Mucosa of gallbladder (tissue), 1 donor: Measurements from ENCODE around the gene DMRT1. TPM values are rescaled to one million over a fixed set of nuclear protein-coding genes. Genes with fewer than 3 reads are reported as not detected.

Experiments
- DNase-seq: peaks from one replicate; pipeline ENCODE4 v3.0.0-alpha.2; 2020; ENCODE audit warnings: low spot score
- total RNA-seq: library from RNA; stranded (reverse); gene quantifications from one replicate; pipeline ENCODE4 v1.2.1, GENCODE V29; 2021
- donor health status: DM: no; HTN: no; CAD: no.

DMRT1 gene
- total RNA-seq, 1 donor from 2014 or later: not detected

DNA sequence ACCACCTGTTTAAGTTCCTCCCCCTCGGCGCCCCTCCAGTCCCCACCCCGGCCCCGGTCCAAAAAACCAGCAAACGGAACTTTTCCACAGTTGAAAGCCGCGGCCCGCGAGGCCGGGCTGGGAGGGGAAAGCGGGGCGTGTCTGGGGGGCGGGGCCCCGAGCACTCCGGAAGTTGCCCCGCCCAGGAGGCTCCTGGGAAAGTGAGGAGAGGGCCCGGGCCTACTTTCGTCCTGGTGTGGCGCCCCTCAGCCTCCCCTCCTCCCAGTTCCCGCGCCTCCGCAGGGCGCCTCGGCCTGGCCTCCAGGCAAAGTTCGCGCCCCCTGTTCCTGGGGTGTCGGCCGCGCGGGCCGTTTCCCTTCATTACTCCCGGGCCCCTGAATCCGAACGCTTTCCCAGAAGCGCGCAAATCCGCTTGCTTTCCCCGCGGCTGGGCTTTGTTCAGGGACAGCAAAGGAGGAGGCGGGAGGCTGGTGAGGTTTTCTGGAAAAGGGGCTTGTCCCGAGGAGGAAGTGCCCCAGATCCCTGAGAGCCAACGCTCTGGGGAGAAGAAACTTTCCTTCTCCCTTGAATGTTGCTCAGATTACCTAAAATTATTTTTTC is 130.5 kb downstream of the DMRT1 start:
- no peak for DNase-seq

DNA sequence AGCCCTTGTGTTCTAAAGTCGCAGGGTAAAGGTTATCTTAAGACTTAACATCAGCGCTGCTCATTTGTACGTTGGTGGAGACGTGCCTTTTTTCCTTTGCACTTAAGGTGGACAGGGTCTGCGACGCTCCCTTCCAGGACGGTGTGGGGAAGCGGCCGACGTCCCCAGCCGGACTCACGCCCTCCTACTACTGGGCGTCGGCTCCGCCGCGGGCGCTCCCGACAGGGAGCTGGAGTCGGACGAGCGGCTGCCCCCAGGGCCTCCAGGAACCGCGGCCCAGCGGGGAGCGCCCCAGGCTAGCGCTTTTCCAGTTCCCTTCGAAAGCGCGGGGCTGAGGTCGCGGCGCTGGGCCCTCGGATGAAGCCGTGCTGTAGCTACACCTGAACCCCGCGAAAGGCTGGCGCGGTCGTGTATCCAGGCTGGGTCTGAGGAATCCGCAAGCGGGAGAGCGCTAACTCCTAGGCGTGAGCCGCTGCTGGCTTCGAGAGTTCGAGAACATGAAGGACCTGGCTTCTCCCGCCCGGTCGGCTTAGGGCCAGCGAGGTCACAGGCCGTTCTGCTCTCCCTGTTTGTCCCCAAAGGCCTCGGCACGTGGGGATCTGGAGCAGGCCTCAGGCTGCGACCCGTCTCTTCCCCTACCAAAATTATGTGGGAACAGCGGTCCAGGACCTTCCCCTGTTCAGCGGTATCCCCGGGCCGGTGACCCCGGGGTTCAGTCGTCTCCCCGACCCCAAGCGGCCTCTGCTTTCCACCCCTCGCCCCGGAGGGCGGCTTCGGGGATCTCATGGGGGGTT is 131.2 kb downstream of the DMRT1 start:
- no peak for DNase-seq

DNA sequence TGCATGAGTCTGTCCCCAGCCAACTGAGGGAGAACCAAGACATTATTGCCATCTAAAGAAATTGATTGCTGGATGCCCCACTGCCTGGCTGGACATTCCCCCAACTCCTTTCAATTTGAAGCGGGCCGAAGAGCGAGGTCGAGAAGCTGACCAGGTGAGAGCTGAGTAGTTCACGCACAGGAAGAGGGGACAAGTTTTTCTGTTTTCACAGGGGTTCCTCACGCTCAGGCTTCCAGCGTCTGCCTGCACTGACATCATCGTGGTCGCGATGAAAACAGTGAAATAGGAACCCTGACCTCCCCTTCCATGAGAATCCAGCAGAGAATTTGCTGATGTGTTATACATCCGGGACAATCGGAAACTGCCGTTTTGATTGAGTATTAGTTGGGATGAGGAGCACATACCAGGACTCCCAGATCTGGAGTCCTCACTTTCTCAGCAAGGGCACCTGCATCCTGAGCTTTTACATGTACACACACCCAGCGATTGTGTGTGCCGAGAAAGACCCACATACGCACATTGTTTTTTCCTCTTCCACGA is 131.9 kb downstream of the DMRT1 start:
- DNase-seq: no peak

DNA sequence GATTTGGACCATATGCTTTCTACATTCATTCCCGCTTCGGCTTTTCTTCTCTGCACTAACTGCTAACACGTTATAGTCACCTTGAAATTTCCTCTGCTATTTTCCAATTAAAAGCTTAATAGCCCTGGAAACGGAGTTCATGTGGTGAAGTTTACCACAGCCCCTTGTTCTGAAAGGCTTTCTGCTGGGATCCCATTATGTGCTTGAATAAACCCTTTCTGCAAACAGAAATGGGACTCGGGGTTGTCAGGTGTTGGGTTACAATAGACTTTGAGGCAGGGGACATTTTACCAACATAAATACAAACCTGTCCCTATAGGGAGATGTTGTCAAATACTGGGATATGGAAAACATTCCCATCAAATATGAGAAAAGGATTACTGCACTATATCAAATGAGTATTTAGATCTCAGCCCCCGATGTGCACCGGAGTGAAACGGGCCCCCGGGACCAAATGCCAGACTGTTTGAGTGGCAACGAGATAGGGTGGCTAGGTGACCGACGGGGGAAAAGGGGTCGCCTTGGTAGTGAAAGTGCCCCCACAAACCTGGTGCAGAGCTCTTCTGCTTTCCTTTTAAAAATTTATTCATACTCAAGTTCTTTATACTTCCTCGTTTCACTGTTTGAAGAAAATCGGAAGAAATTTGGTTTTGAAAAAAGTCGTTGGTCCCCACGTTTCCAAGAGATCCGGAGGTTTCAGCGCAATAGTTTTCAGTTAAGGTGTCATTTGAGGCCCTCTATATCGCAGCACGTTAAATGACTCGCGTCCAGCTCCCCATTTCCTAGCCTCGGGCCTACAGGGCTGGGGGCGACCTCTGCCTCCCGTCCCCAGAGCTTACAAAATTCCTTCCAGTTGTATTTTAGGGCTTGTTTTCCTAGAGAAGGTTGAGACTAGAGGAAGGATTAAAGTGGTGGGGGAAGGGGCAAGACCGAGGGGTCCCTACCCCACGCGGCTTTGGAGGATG is 132.8 kb downstream of the DMRT1 start:
- no peak for DNase-seq

DNA sequence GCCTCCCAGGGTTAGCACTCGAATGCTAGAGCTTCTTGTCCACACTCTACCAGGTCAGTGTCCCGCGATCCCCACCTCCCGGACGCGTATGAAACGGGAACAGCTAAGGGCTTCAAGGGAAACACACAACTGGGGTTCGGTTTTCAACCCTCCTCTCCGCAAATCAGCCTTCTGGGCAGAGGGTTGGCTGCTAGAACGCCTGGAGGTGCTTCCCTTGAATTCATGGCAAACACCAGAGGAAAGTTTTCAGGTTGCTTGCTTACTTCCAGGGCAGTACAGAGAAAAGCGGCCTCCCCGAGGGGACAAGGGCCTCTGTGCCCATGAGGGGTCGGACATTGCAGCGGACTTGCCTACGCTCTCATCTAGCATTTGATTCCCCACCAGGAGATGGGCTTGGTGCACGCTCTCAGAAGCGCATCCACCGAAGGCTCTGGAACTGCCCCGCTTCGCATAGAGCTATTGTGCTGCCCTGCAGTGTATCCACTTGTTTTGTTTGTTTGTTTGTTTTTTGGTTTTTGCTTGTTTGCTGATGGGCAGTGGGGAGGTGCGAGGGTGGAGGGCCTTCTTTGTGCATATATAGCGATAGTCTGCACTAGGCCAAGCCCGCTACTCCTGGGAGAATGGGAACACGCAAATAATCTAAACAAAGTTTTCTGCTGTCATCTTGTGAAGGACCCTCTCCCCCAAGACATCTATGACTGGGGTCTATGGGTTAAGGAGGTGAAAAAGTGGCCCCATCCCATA is 133.7 kb downstream of the DMRT1 start:
- DNase-seq: no peak

DNA sequence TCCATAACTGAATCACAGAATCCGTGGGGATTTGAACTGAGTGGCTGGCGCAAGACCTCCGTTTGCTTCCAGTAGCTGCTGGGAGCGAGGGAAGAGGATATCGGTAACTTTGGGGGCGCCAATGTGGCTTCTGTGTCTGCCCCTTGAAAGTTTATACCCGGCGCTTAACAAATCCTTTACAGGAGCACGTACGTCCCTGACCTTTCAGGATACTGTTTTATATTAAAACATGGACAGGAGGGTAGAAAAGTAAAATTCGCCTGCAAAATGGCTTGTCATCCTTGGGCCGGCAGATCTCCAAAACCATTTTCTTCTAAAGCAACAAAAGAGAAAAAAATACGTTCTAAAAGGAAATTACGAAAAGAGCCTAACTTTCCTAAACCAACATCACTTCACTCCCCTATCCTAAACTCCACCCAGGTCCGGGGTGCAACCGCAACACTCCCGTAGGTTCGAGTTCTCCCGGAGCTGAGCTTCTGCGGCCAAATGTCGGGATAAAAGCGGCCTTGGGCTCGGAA is 134.3 kb downstream of the DMRT1 start:
- no peak for DNase-seq

DNA sequence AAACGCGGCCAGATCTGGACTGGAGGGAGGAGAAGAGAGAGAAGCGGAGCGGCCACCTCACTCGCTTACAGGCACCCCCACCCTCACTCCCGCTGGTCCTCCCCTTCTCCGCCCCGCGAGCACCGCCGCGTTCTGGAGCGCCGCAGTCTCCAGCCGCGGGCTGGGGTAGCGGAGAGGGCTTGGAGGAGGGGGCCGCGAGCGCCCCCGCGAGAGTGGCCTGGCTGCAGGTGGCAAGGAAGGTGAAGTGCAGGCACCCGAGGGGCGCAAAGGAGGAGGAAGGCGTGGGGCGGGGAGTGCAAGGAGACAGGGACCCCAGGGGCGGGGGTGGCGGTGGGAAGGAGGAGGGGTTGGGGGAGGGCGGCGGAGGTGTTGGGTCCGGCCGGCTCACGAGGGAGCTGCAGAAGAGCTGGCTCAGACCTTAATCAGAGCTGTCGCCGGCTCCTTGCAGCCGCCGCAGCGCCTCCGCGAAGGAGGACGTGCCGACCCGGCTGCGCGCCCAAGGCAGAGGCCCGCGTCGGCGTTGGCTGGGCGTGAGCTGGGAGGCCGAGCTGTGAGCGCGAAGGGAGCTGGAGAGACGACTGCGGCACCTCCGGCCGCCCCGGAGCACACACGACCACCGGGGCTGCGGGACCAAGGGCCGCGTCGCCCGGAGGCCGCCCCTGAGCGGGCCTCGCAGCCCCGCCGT is 134.9 kb downstream of the DMRT1 start, which contains the start of gene DMRT3:
TSS of gene DMRT3 (plus strand) at position 398 of the 685 bp plus-strand sequence. CDS start 347 bp downstream, outside the sequence.
- DNase-seq: no peak

DNA sequence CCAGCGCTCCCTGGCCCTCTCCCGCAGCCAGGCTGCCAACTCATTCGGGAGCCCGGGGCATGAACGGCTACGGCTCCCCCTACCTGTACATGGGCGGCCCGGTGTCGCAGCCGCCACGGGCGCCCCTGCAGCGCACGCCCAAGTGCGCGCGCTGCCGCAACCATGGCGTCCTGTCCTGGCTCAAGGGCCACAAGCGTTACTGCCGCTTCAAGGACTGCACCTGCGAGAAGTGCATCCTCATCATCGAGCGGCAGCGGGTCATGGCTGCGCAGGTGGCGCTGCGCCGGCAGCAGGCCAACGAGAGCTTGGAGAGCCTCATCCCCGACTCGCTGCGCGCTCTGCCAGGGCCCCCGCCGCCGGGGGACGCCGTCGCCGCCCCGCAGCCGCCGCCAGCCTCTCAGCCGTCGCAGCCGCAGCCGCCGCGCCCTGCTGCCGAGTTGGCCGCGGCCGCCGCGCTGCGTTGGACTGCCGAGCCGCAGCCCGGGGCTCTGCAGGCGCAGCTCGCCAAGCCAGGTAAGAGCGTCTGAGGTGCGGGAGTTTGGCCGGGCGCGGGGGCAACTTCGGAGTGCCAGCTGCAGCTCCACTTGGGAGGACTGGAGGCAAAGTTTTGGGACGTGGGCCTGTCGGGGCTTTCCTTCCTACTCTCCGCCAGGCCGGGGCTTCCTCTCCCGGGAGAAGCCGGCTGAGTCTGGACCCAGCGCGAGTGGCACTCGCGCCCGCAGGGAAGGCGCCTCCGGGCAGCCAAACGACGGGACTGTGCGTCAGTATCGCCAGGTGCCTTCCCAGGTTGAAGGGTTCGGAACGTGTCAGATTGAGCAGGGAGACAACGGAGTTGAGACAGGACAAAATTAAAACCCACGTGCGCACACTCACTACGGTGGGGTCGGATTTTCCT is 135.7 kb downstream of the DMRT1 start:
- no peak for DNase-seq

DNA sequence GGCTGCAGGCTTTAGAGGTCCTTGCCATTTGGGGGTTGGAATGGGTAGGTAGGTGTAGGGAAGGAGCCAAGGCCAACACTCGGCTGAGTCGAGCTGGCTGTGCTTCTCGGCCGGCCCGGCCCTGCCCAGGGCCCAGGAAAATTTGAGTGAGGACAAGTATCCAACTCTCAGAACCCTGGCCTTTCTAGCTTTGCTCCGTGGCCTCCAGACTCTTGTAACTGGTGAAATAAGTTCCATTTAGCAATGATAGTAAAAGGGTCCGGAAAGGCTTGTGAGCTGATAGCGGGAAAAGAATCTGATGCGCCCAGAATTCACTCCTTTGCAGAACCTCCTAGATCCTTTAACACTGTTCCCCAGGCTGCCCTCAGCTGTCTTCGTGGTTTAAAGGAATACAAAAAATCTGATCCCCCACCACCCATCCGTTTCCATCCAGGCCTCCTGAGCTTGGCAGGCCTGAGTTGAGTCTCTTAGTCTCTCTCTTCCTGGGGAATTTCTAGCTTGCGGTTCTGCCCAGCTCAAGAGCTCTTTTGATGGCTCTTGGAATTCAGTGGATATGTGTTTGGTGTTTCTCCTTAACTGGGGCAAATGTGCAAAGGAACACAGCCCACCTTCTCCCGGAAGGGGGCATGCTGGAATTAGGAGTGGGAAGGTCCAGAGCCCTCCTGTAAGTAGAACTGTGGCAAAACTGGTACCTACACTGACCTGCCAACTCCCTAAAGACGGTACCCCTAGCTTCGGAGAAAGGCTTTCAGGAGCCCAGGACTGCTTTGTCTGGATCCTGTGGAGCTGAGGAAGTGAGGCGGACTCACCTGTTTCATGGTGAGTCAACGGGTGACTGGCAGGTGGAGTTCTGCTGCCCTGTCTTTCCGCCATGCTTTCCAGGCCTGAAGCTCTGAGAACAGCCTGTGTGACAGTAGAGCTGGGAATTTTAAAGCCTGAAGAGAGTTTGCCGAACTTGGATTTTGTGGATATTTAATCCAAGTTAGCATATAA is 136.6 kb downstream of the DMRT1 start:
- DNase-seq: no peak

DNA sequence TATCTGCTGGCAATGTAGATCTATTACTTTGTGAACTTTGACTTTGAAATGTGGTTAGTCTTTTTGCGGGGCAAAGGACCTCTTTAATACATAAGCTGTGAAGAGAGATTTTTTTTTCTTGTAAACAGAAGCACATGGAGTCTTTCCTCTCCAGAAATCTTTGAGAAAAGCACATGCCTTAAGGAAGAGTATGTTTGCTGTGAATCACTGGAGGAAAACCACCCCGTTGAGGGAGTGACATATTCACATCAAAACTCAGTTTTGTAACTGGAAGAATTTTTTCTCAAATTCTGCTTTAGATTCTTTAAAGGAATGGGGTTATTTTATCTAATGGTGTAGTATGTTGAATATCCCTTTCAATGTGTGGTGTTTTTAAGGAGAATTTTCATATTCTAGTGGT is 138.5 kb downstream of the DMRT1 start:
- DNase-seq: no peak

DNA sequence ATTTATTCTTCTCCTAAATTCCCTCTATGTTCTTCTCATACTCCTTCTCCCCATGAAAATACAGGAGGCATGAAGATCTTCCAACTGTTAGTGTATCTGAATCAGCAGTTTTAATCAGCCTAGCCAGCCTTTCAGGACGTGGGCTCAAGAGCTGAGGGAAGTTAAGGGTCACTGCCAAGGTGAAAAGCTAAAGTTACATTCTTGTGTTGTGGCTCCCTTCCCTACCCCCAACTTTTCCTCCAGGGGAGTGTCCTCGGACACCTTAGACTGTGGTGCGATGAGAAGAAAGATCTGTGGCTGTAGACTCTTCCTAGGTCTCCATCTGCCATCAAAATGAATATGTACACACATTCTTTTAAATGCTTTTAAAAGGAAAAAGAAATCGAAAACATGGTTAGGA is 139.1 kb downstream of the DMRT1 start:
- no peak for DNase-seq

DNA sequence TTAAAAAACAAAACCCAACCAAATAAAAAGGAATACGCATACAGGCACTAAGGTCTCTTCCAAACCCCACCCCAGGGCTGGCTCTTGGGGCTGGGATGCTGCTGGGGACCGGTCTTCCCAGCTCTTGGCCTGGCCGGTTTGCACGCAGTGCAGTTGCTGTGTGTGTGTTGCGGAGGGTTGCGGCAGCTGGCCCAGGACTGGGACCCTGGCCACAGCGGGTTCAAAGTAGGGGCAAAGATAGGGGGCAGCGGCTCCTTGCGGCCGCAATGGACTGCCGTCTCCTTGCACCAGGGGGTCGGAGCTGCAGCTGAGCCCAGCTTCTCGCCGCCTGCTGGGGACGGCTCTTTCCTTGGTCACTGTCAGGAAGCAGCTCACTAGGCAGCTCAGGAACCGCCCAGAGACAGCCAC is 140.0 kb downstream of the DMRT1 start:
- DNase-seq: no peak

DNA sequence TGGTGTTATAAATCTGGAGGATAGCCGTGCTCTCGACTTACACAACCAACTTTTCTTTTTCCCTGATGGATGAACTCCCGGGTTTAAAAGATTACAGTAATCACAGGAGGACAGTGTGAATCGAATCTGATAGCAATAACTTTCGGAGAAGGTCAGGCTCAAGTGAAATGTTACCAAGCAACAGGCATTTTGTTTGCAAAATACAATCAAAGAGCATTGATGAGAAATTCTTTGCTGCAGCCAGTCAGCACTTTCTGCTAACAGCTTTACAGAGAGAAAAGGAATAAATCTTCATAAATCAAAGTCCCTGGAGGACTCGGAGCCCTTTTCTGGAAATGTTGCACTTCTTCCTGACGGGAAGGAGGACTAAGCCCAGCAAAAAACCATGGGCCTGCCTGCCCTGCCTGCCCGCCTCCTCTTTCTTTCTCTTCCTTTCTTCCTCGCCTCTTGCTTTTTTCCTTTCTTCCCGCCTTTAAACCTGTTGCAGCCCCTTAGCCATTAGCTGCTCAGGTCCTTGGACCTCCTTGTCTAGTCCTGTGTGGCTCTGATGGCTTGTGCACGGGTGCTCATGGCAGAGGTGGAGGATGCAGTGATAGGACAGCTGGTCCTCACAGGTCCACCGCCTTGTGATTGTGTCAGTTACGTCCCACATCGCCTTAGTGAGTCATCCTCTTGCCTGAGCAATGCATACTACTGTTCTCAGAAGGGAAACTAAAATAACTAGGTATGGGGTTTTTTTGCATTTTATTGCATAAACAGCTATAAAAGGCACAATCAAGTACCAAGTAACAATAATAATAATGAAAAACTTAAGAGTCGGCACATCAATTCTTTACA is 141.1 kb downstream of the DMRT1 start:
- no peak for DNase-seq

DNA sequence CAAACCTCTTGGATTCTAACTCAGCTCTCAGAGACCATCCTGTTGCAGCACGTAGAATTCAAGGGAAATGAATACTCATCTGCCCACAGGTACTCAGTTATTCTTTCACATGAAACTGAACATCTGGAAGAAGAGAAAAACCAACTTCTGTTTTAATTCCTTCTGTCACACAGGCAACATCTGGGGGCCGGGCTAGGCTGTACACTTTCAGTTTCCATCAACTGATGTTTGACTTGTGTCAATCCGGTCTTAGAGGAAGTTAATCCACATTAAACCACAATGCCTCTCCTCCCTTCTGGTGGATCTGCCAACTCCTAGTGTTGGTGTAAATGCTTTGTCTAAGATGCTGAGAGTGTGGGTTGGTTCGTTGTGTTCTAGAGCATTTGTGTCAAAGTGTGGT is 152.5 kb downstream of the DMRT1 start:
- no peak for DNase-seq

DNA sequence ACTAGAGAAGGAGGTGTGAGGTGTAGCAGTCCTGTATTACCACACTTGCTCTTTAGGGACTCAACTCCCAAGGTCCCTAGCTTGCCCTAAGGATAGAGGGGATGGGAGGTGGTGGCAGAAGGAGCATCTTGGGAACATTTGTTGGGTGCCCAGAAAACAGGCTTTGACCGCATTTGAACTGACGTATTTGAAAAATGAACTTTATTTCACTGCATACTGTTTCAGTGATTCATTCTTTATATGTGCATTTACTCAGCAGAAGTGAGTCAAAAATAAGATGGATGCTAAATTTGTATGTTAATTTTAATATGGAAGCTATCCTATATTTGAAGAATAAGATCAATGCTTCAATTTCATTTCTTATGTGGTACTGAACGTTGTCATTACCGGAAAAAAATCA is 153.7 kb downstream of the DMRT1 start:
- DNase-seq: no peak

DNA sequence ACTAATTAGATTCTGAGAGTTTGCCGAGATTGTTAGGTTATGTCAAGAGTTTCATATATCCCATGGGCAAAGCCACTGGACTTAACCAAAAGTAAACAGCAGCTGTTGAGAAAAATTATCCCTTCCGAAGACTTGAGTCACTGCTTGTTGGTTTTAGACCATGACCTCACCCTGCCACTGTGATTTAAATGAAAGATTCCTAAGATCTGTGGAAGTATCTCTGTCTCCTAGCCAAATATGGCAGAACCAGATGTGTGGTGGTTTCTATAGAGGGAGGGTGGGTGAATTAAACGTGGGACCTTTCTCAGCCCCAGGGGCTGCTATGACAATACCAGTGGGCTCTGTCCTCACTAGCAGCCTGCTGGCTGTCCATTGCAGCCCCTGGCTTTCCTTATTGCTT is 154.3 kb downstream of the DMRT1 start:
- DNase-seq: no peak
